HepG2 (cell line): ENCODE measurements around the gene HOXB5.

Source experiments
- CTCF ChIP-seq: sonication (generic); formaldehyde crosslinking; IDR thresholded peaks from 2 replicates; pipeline ENCODE4 v1.5.0; 2020; ENCODE audit warnings: mild to moderate bottlenecking, missing genetic modification reagents, moderate library complexity
- HOXA5 ChIP-seq: sonication (generic); formaldehyde crosslinking; IDR thresholded peaks from 2 replicates; pipeline ENCODE4 v1.4.0; 2020; ENCODE audit warnings: missing genetic modification reagents
- PCBP2 ChIP-seq: fragments of 200-400 bp; formaldehyde crosslinking; optimal IDR thresholded peaks from 2 replicates; pipeline ENCODE3; 2018; ENCODE audit warnings: low read length, low read depth; ENCODE audit not compliant: poor library complexity, severe bottlenecking
- POLR2AphosphoS5 ChIP-seq: IDR thresholded peaks from 2 replicates; pipeline ENCODE4 v1.6.1; 2012; ENCODE audit warnings: low read depth, low read length
- TF ChIP-seq, protein P1 (sequence below): IDR thresholded peaks from 2 replicates; pipeline ENCODE4 v1.6.1; 2016; ENCODE audit warnings: missing compliant biosample characterization, missing genetic modification reagents, borderline replicate concordance

DNA sequence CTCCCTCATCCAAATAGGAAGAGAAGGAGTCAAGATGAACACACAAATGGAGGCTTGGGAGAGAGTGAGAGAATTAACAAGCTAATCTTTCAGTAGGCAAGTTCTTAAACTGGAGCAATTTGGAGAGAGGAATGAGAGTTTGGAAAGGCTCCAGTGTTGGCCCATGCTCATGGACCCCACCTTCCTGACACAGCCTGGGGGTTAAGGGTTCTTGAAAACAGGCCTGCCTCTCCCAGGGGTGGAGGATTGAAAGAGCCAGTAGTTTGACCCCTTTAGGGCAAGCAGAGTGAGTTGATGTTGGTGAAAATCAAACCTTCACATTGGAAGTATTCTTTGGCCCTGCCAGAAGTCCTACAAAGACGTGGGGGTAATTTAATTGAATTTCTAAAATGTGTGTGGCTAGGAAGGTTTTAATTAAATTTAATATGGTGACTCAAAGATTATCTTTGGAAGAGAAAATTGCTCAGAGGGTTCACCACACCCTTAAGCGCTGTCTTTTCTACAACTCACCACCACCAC is 9.3 kb downstream of the HOXB5 start:
- TF ChIP-seq CTCF (CRISPR knock-in tag), result no peak
- TF ChIP-seq, protein P1, sequence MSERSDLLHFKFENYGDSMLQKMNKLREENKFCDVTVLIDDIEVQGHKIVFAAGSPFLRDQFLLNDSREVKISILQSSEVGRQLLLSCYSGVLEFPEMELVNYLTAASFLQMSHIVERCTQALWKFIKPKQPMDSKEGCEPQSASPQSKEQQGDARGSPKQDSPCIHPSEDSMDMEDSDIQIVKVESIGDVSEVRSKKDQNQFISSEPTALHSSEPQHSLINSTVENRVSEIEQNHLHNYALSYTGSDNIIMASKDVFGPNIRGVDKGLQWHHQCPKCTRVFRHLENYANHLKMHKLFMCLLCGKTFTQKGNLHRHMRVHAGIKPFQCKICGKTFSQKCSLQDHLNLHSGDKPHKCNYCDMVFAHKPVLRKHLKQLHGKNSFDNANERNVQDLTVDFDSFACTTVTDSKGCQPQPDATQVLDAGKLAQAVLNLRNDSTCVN (CRISPR knock-in tag), result no peak
- TF ChIP-seq PCBP2, result no peak
- no peak for TF ChIP-seq POLR2AphosphoS5
- no peak for TF ChIP-seq HOXA5
